HCT116 (cell line): ENCODE measurements around the gene ZBTB8B. TPM values are rescaled to one million over a fixed set of nuclear protein-coding genes. Genes with fewer than 3 reads are reported as not detected.

Experiments
- ATAC-seq: fragments of 200-7000 bp; cut with Tn5 transposase; 2 replicates; pipeline ENCODE4 v1.9.1; 2020; ENCODE audit warnings: mild to moderate bottlenecking, moderate library complexity
- BruUV-seq: library from RNA; stranded (reverse); fragments of 400-500 nt; replicated peaks from 2 replicates; lab custom pipeline; 2021; lab: Mats Ljungman, UMichigan
- CTCF ChIA-PET: fragments of 300-600 bp; sonication (Branson Sonifier 250); formaldehyde crosslinking; loops from one replicate; lab custom pipeline; 2021; ENCODE audit warnings: antibody characterized with exemption; lab: Charles Lee
- POLR2A ChIA-PET: fragments of 300-600, 350-600 bp; sonication (Branson Sonifier 250); formaldehyde crosslinking; loops from one replicate; lab custom pipeline; 2021; ENCODE audit warnings: antibody characterized with exemption; lab: Charles Lee
- RAD21 ChIA-PET, 2 experiments: fragments of 300-600 bp; sonication (Branson Sonifier 250); formaldehyde crosslinking; loops; one replicate each; lab custom pipeline; 2023; ENCODE audit warnings: low total read pairs in 2 of 2; ENCODE audit not compliant: uncharacterized antibody in 2 of 2, unreplicated experiment in 2 of 2, low non-redundant PET in 1 of 2; lab: Charles Lee
- DNase-seq: peaks from one replicate; pipeline ENCODE4 v3.0.0-alpha.2; 2010; ENCODE audit warnings: low read depth, low spot score
- H2AFZ ChIP-seq: fragments of 200-600 bp; shearing (Covaris generic), sonication (generic); 2 replicates; pipeline ENCODE4 v1.6.1; 2017; ENCODE audit warnings: low read depth, mixed run types, mixed read lengths, antibody characterized with exemption, low read length; ENCODE audit not compliant: poor library complexity, severe bottlenecking
- H3K27ac ChIP-seq: 2 replicates; pipeline ENCODE4 v1.5.1; 2012; ENCODE audit warnings: low read depth, low read length
- H3K27me3 ChIP-seq: fragments of 200-600 bp; sonication (generic); 2 replicates; pipeline ENCODE4 v1.6.1; 2016; ENCODE audit warnings: mixed run types, low read length, mixed read lengths; ENCODE audit not compliant: insufficient read depth
- H3K36me3 ChIP-seq, 2 experiments: fragments of 200-500 bp in 1 of 2; fragments of 200-600 bp in 1 of 2; sonication (Bioruptor generic) in 1 of 2; sonication (generic) in 1 of 2; 2 replicates each; pipeline versions ENCODE4 v1.5.1 to v1.6.1; 2014 to 2016; ENCODE audit warnings: low read length in 2 of 2, inconsistent platforms in 1 of 2, mixed read lengths in 1 of 2, mixed run types in 1 of 2; ENCODE audit not compliant: insufficient read depth in 2 of 2, control insufficient read depth in 1 of 2
- H3K4me1 ChIP-seq, 2 experiments: fragments of 200-600 bp in 1 of 2; sonication (generic) in 1 of 2; 2 replicates each; pipeline versions ENCODE4 v1.5.1 to v1.6.1; 2012 to 2017; ENCODE audit warnings: low read length in 2 of 2, inconsistent platforms in 1 of 2, mild to moderate bottlenecking in 1 of 2, mixed read lengths in 1 of 2, mixed run types in 1 of 2, moderate library complexity in 1 of 2; ENCODE audit not compliant: insufficient read depth in 2 of 2, control insufficient read depth in 1 of 2
- H3K4me2 ChIP-seq: fragments of 200-600 bp; sonication (generic); 2 replicates; pipeline ENCODE4 v1.6.1; 2017; ENCODE audit warnings: mixed run types, low read length, mixed read lengths
- H3K4me3 ChIP-seq, 2 experiments: fragments of 200-600 bp in 1 of 2; sonication (generic) in 1 of 2; replicated peaks in 1 of 2; 2 replicates each; pipeline ENCODE4 v1.5.1; 2011 to 2016; ENCODE audit warnings: low read length in 2 of 2, control low read depth in 1 of 2, low read depth in 1 of 2, mild to moderate bottlenecking in 1 of 2, mixed read lengths in 1 of 2, mixed run types in 1 of 2
- H3K79me2 ChIP-seq: fragments of 200-600 bp; sonication (generic); 2 replicates; pipeline ENCODE4 v1.6.1; 2017; ENCODE audit warnings: mild to moderate bottlenecking, mixed run types, low read length, moderate library complexity, mixed read lengths; ENCODE audit not compliant: insufficient read depth
- H3K9ac ChIP-seq: fragments of 200-600 bp; sonication (generic); 2 replicates; pipeline ENCODE4 v1.6.1; 2016; ENCODE audit warnings: low read length, mixed read lengths
- H3K9me2 ChIP-seq: fragments of 200-600 bp; sonication (generic), shearing (Covaris generic); 2 replicates; pipeline ENCODE4 v1.6.1; 2017; ENCODE audit warnings: mixed run types, mild to moderate bottlenecking, moderate library complexity; ENCODE audit not compliant: insufficient read depth
- H3K9me3 ChIP-seq, 2 experiments: fragments of 200-500 bp in 1 of 2; fragments of 200-600 bp in 1 of 2; sonication (Bioruptor generic) in 1 of 2; sonication (generic) in 1 of 2; 2 replicates each; pipeline ENCODE4 v1.6.1; 2014 to 2017; ENCODE audit warnings: low read length in 2 of 2, mixed read lengths in 2 of 2, inconsistent platforms in 1 of 2, low read depth in 1 of 2, mild to moderate bottlenecking in 1 of 2, mixed run types in 1 of 2, moderate library complexity in 1 of 2; ENCODE audit not compliant: control insufficient read depth in 1 of 2, insufficient read depth in 1 of 2
- H4K20me1 ChIP-seq: fragments of 200-600 bp; sonication (generic), shearing (Covaris generic); 2 replicates; pipeline ENCODE4 v1.6.1; 2017; ENCODE audit warnings: mixed run types, mild to moderate bottlenecking, moderate library complexity; ENCODE audit not compliant: insufficient read depth
- CBX3 ChIP-seq: IDR thresholded peaks from 2 replicates; pipeline ENCODE4 v1.6.1; 2012; ENCODE audit warnings: low read depth
- CEBPB ChIP-seq: IDR thresholded peaks from 2 replicates; pipeline ENCODE4 v1.6.1; 2012; ENCODE audit warnings: low read depth
- EGR1 ChIP-seq: IDR thresholded peaks from 2 replicates; pipeline ENCODE4 v1.6.1; 2012; ENCODE audit warnings: low read depth
- EZH2phosphoT487 ChIP-seq: fragments of 200-600 bp; IDR thresholded peaks from 2 replicates; pipeline ENCODE4 v1.6.1; 2018; ENCODE audit warnings: antibody characterized with exemption, borderline replicate concordance
- FOSL1 ChIP-seq: IDR thresholded peaks from 2 replicates; pipeline ENCODE4 v1.6.1; 2012; ENCODE audit warnings: low read depth
- JUND ChIP-seq: IDR thresholded peaks from 2 replicates; pipeline ENCODE4 v1.6.1; 2012
- MAX ChIP-seq: IDR thresholded peaks from 2 replicates; pipeline ENCODE4 v1.6.1; 2012
- POLR2AphosphoS5 ChIP-seq: IDR thresholded peaks from 2 replicates; pipeline ENCODE4 v1.6.1; 2011; ENCODE audit warnings: mild to moderate bottlenecking, low read depth, low read length, moderate library complexity
- SRF ChIP-seq: IDR thresholded peaks from 2 replicates; pipeline ENCODE4 v1.6.1; 2012; ENCODE audit warnings: low read depth
- TCF7L2 ChIP-seq: IDR thresholded peaks from 2 replicates; pipeline ENCODE4 v1.7.0; 2011; ENCODE audit warnings: borderline replicate concordance, inconsistent platforms; ENCODE audit not compliant: insufficient read depth, insufficient read length; ENCODE audit errors: extremely low read depth
- ZNF274 ChIP-seq: fragments of 200-500 bp; sonication (Bioruptor generic); IDR thresholded peaks from 2 replicates; pipeline ENCODE4 v1.6.1; 2014; ENCODE audit warnings: mild to moderate bottlenecking, low read depth, low read length, inconsistent platforms
- intact Hi-C: fragments of 100-400 bp; cut with micrococcal nuclease; formaldehyde crosslinking; loops from 2 replicates; pipeline ENCODE4 v1.10.0; 2022
- total RNA-seq: library from RNA; stranded (reverse); gene quantifications from one replicate; pipeline ENCODE4 v1.2.1, GENCODE V29; 2021; ENCODE audit not compliant: unreplicated experiment

The ZBTB8B gene
- total RNA-seq, 1 experiment from 2014 or later, result 0.25 TPM

- Histone ChIP-seq H3K27me3 (no peaks in the 10 kb centered on the region), H3K9me3 (no peaks in the 10 kb centered on the region), H2AFZ (no peak overlapping the region), H3K4me2 (no peak overlapping the region), H4K20me1 (no peaks in the 10 kb centered on the region), H3K4me1 (peaks cover 6 to 12% of the 10 kb centered on the region in 2 experiments; a peak in 3 of 4 replicates), H3K27ac (no peak overlapping the region), H3K79me2 (no peaks in the 10 kb centered on the region), H3K9me2 (no peaks in the 10 kb centered on the region), H3K36me3 (no peaks in the 10 kb centered on the region), H3K9ac (no peak overlapping the region), H3K4me3 (no peak overlapping the region)
- TF ChIP-seq POLR2AphosphoS5, result no peak
- TF ChIP-seq CBX3, result no peak
- no peak for TF ChIP-seq MAX
- TF ChIP-seq JUND, result no peak
- no peak for TF ChIP-seq CEBPB
- TF ChIP-seq FOSL1, result no peak
- no peak for TF ChIP-seq ZNF274
- no peak for TF ChIP-seq TCF7L2
- no peak for TF ChIP-seq SRF
- TF ChIP-seq EZH2phosphoT487, result no peak
- no peak for TF ChIP-seq EGR1
- ChIA-PET RAD21 (no interaction called here), POLR2A (no interaction called here), CTCF (interaction anchor here (1.0 kb wide), 1 partner anchor 10 kb away, joined by 5 read pairs; no protein-coding TSS in a partner anchor)
- ATAC-seq (no peak), DNase-seq (no peak)
- BruUV-seq, result no TSS peak
- intact Hi-C loops, result no loop called here
Measured at GRCh38 chr1:32509939-32510338, 45.1 kb downstream of the ZBTB8B start.

Other genes with a start within 250 kb of the ZBTB8B start
- gene TMEM234, start 242.7 kb upstream of the ZBTB8B start, total RNA-seq, result 12.3 TPM
- 323 TPM for gene EIF3I, start 242.7 kb upstream of the ZBTB8B start, total RNA-seq
- 0.42 TPM for gene FAM167B, start 217.8 kb upstream of the ZBTB8B start, total RNA-seq
- gene LCK, start 213.8 kb upstream of the ZBTB8B start, total RNA-seq, result 0.79 TPM
- 232 TPM for gene HDAC1, start 173.0 kb upstream of the ZBTB8B start, total RNA-seq
- 127 TPM for gene MARCKSL1, start 128.8 kb upstream of the ZBTB8B start, total RNA-seq
- gene FAM229A, start 102.6 kb upstream of the ZBTB8B start, total RNA-seq, result 16.1 TPM
- 1.6 TPM for gene TSSK3, start 102.5 kb upstream of the ZBTB8B start, total RNA-seq
- gene BSDC1, start 70.6 kb upstream of the ZBTB8B start, total RNA-seq, result 47.0 TPM
- 9.7 TPM for gene ZBTB8A, start 74.4 kb downstream of the ZBTB8B start, total RNA-seq
- gene ZBTB8OS, start 185.5 kb downstream of the ZBTB8B start, total RNA-seq, result 49.2 TPM
- gene RBBP4, start 186.1 kb downstream of the ZBTB8B start, total RNA-seq, result 279 TPM
- gene SYNC, start 237.7 kb downstream of the ZBTB8B start, total RNA-seq, result 1.3 TPM